NCI-H345 treated with DMSO at 0.1 percent for 48 hours (cell line): ENCODE results near the gene CACNA1D.
"Not testable (repeated sequence)": the region's sequence is repeated elsewhere in the genome, so short reads cannot be mapped to it uniquely, and the experiment has no call there.

Source experiments
- DNase-seq: peaks from one replicate; lab custom pipeline; 2025; ENCODE audit not compliant: unreplicated experiment; lab: John Stamatoyannopoulos, UW

CACNA1D gene

DNA sequence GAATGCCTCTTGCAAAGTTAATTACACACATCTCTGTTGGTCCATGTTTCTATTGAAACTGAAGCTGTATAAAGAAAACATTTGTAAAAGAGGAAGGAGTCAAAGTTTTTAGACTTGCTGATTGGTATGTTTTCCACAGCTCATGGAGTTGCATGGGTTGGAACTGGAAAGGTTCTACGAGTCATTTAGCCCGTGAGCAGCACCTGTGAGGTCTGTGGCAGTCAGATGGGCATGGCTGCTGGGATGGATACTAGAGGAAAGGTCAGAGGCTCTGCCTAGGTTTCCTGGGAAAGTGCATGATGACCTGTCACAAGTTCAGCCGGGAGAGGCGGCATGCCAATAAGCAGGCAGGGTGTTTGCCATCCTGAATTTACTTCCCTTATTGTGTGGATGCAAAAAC, 155.4 kb downstream of the CACNA1D start:
- DNase-seq: no peak

DNA sequence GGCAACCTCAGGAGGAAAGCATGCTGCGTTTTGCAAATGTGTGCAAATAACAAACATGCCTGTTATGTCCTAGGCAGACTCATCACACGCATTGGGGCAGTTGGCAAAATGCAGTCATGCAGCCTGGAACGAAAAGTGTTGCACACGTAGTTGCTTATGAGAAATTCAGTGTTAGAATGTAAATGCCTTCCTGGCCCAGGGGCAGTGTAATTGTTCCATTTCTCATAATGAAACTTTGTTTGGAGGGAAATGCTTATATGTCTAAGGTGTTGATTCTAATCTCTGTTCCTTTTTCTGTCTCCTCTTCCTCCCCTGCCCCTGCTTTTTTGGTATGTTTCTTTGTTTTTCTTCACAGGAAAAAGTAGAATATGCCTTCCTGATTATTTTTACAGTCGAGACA, 156.0 kb downstream of the CACNA1D start:
- DNase-seq: no peak

DNA sequence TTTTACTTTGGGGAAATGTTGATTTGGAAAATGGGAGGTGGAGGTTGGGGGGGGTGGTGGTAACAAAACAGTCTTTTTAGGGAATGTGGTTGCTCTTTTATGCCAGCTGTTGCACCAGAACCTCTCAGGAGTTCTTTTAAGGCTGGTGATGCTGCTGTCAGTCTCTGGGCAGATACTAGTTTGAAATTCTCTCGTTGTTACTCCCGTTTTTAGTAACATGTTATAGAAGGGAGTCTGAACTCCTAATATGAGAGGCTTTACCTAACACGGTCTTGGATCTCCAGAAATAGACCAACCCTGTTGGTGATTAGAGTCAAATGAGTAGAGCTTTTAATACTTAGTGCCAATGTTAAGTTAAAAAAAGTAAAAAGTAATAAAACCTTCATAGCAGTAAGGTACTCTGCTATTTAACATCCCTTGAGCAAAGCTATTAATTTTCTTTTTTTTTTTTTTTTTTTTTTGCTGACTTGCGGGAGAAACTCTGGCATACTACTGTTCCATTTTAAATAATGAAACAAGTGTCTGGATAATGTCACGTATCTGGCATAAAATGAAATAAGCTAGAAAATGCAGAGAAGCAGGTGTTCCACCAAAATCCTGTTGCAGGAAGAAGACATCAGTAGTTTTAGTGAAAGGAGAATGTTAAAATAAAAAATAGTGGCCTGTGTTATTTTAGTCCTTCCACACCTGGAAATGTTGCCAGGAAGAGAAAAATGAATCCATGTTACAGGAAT, 156.7 kb downstream of the CACNA1D start:
- DNase-seq: no peak

- no peak for DNase-seq
Measured at GRCh38 chr3:53651927-53652326, 157.5 kb downstream of the CACNA1D start.

DNA sequence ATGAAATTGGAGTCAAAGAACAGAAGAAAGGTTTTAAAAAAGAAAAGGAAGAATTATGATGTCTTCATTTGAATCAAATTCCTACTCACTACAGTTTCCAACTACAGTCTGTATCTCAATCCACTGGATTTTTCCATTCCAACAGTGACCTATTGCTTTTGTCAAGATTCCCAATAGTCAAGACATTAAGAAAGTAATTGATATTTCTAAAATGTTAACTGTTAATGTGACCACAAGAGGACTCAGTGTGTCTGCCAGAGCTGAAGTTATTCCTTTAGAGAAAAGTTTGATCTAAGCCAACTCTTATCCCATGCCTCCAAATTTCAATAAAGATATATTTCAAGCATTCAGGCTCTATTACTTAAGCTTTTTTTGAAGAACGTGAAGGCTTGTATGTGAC, 163.2 kb downstream of the CACNA1D start:
- no peak for DNase-seq

GRCh38 chr3:53658613-53659193, 164.3 kb downstream of the CACNA1D start:
- DNase-seq: no peak

GRCh38 chr3:53659996-53660395, 165.6 kb downstream of the CACNA1D start:
- no peak for DNase-seq

- DNase-seq: no peak
Measured at GRCh38 chr3:53661480-53661879, 167.1 kb downstream of the CACNA1D start.

GRCh38 chr3:53664812-53665211, 170.4 kb downstream of the CACNA1D start:
- not testable (repeated sequence) for DNase-seq

- DNase-seq: no peak
Measured at GRCh38 chr3:53665608-53666425, 171.4 kb downstream of the CACNA1D start.

GRCh38 chr3:53668872-53669271, 174.5 kb downstream of the CACNA1D start:
- DNase-seq: no peak

- DNase-seq: no peak
Measured at GRCh38 chr3:53670721-53671120, 176.3 kb downstream of the CACNA1D start.

DNA sequence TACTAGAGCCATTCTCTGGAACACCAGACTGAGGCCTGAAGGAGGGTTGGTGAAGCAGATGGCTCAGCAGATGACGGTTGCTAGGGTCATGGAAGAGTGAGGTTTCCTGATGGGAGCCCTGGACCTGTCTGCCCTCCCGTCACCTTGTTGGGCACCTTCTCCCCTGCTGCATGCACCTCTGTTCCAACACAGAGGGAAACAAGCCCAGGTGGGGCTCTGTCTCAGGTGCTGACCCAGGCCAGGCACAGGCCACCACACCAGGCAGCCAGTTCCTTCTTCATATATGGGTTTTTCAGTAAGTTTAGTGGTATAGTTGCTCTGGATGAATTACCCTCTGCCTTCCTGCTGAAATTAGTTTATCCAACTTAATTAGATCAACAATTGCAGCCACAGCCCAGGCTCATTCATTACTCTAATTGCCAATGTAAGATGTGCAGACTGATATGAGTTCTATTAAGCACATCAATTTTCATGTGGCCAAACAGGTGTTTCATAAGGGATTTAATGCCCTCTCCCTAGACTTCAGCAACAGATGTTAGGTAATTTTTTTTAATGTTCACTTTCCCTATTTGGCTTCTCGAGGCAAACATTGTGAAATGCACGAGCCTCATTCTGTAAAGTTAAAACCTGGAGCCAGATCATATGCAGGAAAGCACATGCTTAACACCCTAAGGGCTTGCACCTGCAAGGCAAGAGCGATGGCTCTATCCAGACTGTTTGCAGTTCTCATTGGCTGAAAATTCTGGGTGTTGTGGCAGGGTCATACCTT, 177.0 kb downstream of the CACNA1D start:
- no peak for DNase-seq

GRCh38 chr3:53671961-53672299, 177.5 kb downstream of the CACNA1D start:
- no peak for DNase-seq

- no peak for DNase-seq
Measured at GRCh38 chr3:53672981-53673380, 178.6 kb downstream of the CACNA1D start.

DNA sequence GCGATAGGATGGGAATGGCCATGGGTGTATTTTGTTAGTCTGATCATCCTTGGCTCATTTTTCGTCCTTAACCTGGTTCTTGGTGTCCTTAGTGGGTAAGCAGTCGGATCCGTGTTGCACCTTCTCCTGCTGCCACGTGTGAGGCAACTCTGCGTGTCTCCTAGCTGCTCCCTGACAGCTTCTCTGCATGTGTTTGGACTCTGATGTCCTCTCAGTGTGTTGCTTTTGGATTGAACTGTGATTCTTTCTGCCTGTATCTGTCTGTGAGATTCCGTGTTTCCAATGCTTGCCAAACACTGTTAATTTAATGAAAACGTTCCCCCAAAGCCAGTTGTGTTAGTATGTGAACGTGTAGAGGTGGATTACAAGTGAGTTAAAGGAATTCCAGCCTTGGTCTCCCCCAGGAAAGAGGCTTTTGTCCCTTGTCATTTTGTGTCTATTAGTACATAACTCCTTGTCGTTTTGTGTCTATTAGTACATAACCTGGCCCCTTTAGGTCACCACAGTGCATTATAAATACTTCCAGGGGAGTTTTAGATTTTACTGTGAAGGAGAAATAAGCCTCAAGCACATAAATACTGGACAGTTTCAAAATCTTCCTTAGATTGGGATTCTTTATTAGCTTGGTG, 179.4 kb downstream of the CACNA1D start:
- DNase-seq: no peak

GRCh38 chr3:53674582-53674981, 180.2 kb downstream of the CACNA1D start:
- no peak for DNase-seq

DNA sequence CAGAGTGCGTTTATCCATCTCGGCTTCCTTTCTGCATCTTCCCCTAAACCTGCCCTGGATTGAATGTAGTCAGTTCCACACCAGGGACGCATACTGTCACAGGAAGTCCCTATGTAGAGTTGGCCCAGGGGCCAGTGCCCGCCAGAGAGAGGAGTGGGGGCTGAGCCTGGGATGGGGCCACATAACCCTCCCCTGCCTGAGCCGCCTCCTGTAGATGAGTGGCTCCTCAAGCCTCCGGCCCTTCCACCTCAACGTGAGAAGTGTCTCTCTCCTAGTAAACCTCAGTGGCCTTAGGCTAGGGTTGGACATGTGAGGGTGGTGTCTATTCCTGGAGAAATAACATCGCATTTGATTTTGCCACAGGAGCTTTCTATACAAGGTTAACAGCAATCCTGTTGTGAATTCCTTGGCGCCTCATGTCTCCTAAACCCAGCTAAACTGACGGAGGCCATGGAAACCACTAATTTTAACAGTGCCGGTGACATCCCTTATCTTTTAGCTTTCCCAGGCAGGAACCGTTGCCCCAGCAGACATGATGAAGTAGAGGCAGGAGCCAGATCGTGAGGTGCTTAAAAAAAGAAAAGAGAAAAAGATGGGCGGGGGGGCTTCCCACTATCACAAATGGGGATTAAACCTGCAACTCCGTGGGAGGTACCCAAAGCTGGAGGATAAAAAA, 180.7 kb downstream of the CACNA1D start:
- no peak for DNase-seq

DNA sequence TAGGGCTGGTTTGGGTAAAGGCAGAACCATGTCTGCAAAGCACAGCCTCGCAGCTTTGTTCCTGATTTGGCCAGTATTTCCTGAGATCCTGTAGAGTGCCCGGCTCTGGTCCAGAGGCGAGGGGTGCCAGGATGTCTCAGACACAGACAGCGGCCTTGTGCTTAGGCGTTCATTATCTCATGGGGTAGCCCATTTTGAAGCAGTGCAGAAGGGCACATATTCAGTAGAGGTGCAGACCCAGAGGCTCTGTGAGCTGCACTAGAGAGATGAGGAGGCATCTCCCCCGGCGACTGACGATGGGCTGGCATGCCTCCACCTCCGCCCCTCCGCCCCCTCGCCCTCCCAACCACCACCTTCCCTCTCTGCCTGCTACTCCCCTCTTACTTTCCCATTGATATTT, 181.5 kb downstream of the CACNA1D start:
- DNase-seq: no peak

DNA sequence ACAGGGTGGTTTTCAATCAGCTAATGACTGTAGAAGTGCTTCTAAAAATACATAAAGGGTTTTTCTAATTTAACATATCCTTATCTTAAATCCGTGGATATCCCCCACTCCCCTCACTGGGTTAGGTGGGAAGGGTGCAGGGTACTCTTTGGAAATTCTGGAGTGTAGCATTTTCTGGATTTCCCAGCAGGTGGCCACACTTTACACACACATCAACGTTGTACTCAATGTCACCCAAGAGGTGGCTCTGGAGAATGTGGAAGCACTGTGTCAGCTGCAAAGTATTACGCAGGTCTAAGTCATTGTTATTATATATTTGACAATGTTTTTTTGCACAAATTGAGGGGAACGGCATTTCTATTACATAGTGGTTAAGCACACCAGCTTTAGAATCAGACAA, 183.0 kb downstream of the CACNA1D start:
- DNase-seq: no peak
